Hepatocyte (in vitro differentiated cells): ENCODE measurements around the gene TCF7L2.

Source experiments
- CTCF ChIP-seq: fragments of 200-600 bp; sonication (generic); IDR thresholded peaks from 2 replicates; pipeline ENCODE4 v1.5.1; 2016; ENCODE audit warnings: antibody characterized with exemption, mild to moderate bottlenecking; ENCODE audit not compliant: poor library complexity
- EZH2 ChIP-seq: fragments of 200-600 bp; sonication (generic); IDR thresholded peaks from 2 replicates; pipeline ENCODE4 v1.6.1; 2016; ENCODE audit warnings: antibody characterized with exemption, mild to moderate bottlenecking, borderline replicate concordance
- EZH2phosphoT487 ChIP-seq: fragments of 200-600 bp; sonication (generic); IDR thresholded peaks from one replicate; pipeline ENCODE4 v1.6.1; 2018; ENCODE audit warnings: antibody characterized with exemption, mild to moderate bottlenecking, low read depth, moderate library complexity; ENCODE audit not compliant: unreplicated experiment, severe bottlenecking

- no peak for TF ChIP-seq CTCF
- TF ChIP-seq EZH2phosphoT487: no peak
- TF ChIP-seq EZH2: no peak
These were observed 78.7 kb downstream of the TCF7L2 start for GRCh38 chr10:113028456-113029440.
